ENCODE measurements around the gene SESTD1. TPM values are rescaled to one million over a fixed set of nuclear protein-coding genes. Genes with fewer than 3 reads are reported as not detected.

Gene SESTD1
- total and polyA plus RNA-seq, 4 donors: 39.2 to 159 (median 104) TPM

DNA sequence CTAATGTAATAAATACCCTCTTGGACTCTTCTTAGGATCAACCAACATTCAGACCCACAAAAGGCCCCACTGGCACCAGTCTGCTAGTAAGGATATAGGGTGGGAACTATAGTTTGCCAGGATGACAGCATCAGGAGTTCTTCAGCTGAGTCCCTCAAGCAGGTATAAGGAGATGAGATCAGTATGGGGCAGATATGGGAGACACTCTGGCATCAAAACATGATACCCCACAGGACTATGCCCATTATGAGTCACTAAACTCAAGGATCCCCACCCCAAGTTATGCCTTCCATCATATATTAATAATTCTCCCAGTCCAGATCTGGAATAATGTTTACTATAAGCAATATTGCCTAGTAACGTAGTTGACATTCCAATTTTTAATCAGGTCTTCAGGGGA, 131.6 kb downstream of the SESTD1 start:
- no peaks in the 10 kb centered on the region for H3K4me1 ChIP-seq (ENCODE audit: control insufficient read depth in 1 of 2, insufficient read depth in 2 of 2, low read length in 2 of 2)
- DNase-seq: no peak
- H3K9me3 ChIP-seq (ENCODE audit: control insufficient read depth, low read length): no peaks in the 10 kb centered on the region
- no peaks in the 10 kb centered on the region for H3K36me3 ChIP-seq (ENCODE audit: control insufficient read depth in 1 of 2, insufficient read depth in 2 of 2, low read length in 1 of 2)
- H3K27me3 ChIP-seq (ENCODE audit: control insufficient read depth in 1 of 2, insufficient read depth in 2 of 2, low read length in 1 of 2): no peaks in the 10 kb centered on the region
- intact Hi-C loops (cut with DNase I): no loop called here
- 90 to 91% methylated on average over 1 of the region's 1 CpG for WGBS, 2 donors
- H3K4me3 ChIP-seq (ENCODE audit: low read length in 2 of 2): no peak overlapping the region
- no peak for ATAC-seq (ENCODE audit: low FRiP score)
- no peak overlapping the region for H3K27ac ChIP-seq (ENCODE audit: low read depth in 1 of 2, low read length in 2 of 2)

DNA sequence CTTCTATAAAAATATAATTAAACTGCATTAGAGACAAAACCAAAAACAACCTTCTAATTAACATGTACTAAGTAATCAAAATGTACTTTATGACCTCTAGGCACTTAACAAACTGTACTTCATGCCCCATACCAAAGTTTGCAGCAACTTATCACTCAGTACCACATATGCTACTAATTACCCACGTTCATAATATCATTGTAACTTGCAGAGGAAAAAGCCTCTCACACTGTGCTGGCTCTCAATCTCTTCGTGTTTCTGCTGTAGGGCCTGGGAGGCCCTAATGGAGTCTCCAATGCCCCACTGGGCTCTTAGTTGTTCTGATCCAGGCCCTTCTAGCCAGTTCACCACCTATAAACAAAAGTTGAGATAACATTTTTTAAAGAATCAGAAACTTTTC, 132.6 kb downstream of the SESTD1 start:
- ATAC-seq (ENCODE audit: low FRiP score) (no peak), DNase-seq (no peak)
- no peaks in the 10 kb centered on the region for H3K27me3 ChIP-seq (ENCODE audit: control insufficient read depth in 1 of 2, insufficient read depth in 2 of 2, low read length in 1 of 2)
- H3K27ac ChIP-seq (ENCODE audit: low read depth in 1 of 2, low read length in 2 of 2): no peak overlapping the region
- no peaks in the 10 kb centered on the region for H3K4me1 ChIP-seq (ENCODE audit: control insufficient read depth in 1 of 2, insufficient read depth in 2 of 2, low read length in 2 of 2)
- no peaks in the 10 kb centered on the region for H3K9me3 ChIP-seq (ENCODE audit: control insufficient read depth, low read length)
- no peaks in the 10 kb centered on the region for H3K36me3 ChIP-seq (ENCODE audit: control insufficient read depth in 1 of 2, insufficient read depth in 2 of 2, low read length in 1 of 2)
- 24 to 27% methylated on average over 2 of the region's 2 CpGs for WGBS, 2 donors
- intact Hi-C loops (cut with DNase I): no loop called here
- H3K4me3 ChIP-seq (ENCODE audit: low read length in 2 of 2): no peak overlapping the region

DNA sequence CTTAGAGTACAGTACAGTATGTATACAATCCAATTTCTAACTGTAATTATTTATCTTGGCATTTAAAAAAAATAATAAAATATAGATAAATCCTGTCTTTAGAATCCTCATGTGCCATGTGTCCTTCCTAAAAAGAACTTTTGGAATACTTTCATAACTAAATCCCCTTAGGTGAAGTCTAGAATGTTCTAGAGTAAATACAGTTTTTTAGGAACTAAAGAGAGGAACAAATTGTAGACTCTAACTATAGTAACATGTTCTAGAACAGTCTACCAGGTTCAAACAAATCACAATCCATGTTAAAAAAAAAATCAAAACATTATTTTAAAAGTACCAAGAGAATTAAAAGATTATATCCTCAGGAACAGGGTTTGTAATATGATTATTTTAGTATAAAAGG, 134.1 kb downstream of the SESTD1 start:
- intact Hi-C loops (cut with DNase I): no loop called here
- ATAC-seq (ENCODE audit: low FRiP score): no peak
- Histone ChIP-seq H3K9me3 (ENCODE audit: control insufficient read depth, low read length) (no peaks in the 10 kb centered on the region), H3K36me3 (ENCODE audit: control insufficient read depth in 1 of 2, insufficient read depth in 2 of 2, low read length in 1 of 2) (peaks cover 0 to 2% of the 10 kb centered on the region in 2 donors), H3K27ac (ENCODE audit: low read depth in 1 of 2, low read length in 2 of 2) (no peak overlapping the region), H3K27me3 (ENCODE audit: control insufficient read depth in 1 of 2, insufficient read depth in 2 of 2, low read length in 1 of 2) (no peaks in the 10 kb centered on the region), H3K4me3 (ENCODE audit: low read length in 2 of 2) (no peak overlapping the region), H3K4me1 (ENCODE audit: control insufficient read depth in 1 of 2, insufficient read depth in 2 of 2, low read length in 2 of 2) (no peaks in the 10 kb centered on the region)
- no peak for DNase-seq

DNA sequence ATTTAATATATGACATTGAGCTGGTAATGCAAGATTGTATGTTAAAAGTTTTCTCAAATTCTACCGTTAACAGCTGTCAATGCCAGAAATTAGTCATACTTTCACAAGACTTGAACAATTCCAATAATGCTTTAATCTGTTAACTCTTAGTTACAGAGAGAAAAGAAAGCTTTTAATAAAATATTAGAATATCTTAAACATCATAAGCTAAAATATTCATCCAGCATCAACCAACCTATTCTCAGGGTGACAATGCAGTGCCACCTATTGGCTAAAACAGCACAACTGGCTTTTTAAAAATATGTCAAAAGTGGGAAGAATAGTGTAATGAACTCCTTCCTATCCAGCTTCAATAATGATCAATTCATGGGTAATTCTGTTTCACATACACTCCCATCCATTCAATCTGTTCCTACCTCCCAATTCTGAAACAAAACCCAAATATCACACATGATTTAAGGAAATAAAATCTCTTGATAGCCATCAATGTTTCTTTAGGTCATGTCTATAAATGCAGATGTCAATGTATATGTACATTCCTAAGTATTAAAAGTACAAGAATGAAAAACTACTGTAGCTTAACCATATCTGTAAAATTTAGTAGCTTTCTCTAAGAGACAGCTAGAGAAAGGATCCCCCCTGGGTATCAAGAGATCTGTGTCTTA, 134.9 kb downstream of the SESTD1 start:
- H3K27me3 ChIP-seq (ENCODE audit: control insufficient read depth in 1 of 2, insufficient read depth in 2 of 2, low read length in 1 of 2): no peaks in the 10 kb centered on the region

DNA sequence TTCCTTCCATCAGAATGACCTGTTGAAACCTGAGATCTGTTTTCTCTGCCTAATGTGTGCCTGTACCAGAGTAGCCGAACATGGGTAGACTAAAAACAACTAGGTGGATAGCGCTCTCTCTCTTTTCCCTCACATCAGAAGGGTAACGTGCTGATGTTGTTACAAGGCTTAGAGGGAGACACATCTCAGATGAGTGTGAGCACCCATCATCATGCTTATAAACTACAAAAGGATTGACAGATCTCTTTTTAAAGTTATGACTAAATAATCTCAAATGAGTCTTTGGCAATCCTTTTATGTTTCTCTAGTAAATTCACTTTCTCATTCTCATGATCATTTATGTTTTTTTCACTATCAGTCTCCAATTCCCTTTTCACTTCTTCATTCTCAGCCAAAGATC, 139.2 kb downstream of the SESTD1 start:
- H3K27me3 ChIP-seq (ENCODE audit: control insufficient read depth in 1 of 2, insufficient read depth in 2 of 2, low read length in 1 of 2): no peaks in the 10 kb centered on the region
- no peak overlapping the region for H3K4me3 ChIP-seq (ENCODE audit: low read length in 2 of 2)
- no peak overlapping the region for H3K27ac ChIP-seq (ENCODE audit: low read depth in 1 of 2, low read length in 2 of 2)
- H3K36me3 ChIP-seq (ENCODE audit: control insufficient read depth in 1 of 2, insufficient read depth in 2 of 2, low read length in 1 of 2): peaks cover 0 to 2% of the 10 kb centered on the region in 2 donors
- no peak for DNase-seq
- 91% methylated on average over 3 of the region's 3 CpGs for WGBS, 2 donors
- no peaks in the 10 kb centered on the region for H3K4me1 ChIP-seq (ENCODE audit: control insufficient read depth in 1 of 2, insufficient read depth in 2 of 2, low read length in 2 of 2)
- intact Hi-C loops (cut with DNase I): loop anchor here in 1 of 2 donors (10.0 kb wide), 1 partner anchor 211 kb away; no protein-coding TSS in a partner anchor
- no peaks in the 10 kb centered on the region for H3K9me3 ChIP-seq (ENCODE audit: control insufficient read depth, low read length)
- ATAC-seq (ENCODE audit: low FRiP score): no peak

More for the DNA sequence above, 134.9 kb downstream of the SESTD1 start:
- Histone ChIP-seq H3K4me3 (ENCODE audit: low read length in 2 of 2) (no peak overlapping the region), H3K27ac (ENCODE audit: low read depth in 1 of 2, low read length in 2 of 2) (no peak overlapping the region), H3K4me1 (ENCODE audit: control insufficient read depth in 1 of 2, insufficient read depth in 2 of 2, low read length in 2 of 2) (no peaks in the 10 kb centered on the region), H3K36me3 (ENCODE audit: control insufficient read depth in 1 of 2, insufficient read depth in 2 of 2, low read length in 1 of 2) (peaks cover 0 to 2% of the 10 kb centered on the region in 2 donors), H3K9me3 (ENCODE audit: control insufficient read depth, low read length) (no peaks in the 10 kb centered on the region)
- ATAC-seq (ENCODE audit: low FRiP score) (no peak), DNase-seq (no peak)
- intact Hi-C loops (cut with DNase I): loop anchor here in 1 of 2 donors (10.0 kb wide), 1 partner anchor 215 kb away; no protein-coding TSS in a partner anchor
- WGBS, 2 donors: 72 to 78% methylated on average over 1 of the region's 1 CpG

DNA sequence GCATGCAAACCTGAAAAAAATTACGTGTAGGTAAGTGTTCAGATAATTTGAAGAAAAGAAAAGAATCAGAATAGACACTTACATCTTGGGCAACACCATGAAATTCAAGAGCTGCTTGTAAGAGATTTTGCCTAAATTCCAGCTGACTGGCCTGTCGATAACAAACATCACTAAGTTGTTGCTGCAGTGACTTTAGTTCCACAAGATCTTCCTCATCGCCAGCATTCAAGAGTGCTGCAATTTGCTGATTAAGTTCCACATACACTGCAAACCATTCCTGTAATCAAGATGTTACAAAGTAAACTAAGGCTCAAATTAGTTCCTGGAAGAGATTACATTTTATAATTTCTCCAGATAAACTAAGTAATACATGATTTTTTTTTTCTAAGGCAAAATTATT, 140.3 kb downstream of the SESTD1 start:
- no peak for ATAC-seq (ENCODE audit: low FRiP score)
- Histone ChIP-seq H3K36me3 (ENCODE audit: control insufficient read depth in 1 of 2, insufficient read depth in 2 of 2, low read length in 1 of 2) (peaks cover 0 to 2% of the 10 kb centered on the region in 2 donors), H3K9me3 (ENCODE audit: control insufficient read depth, low read length) (no peaks in the 10 kb centered on the region), H3K4me3 (ENCODE audit: low read length in 2 of 2) (no peak overlapping the region), H3K27me3 (ENCODE audit: control insufficient read depth in 1 of 2, insufficient read depth in 2 of 2, low read length in 1 of 2) (no peaks in the 10 kb centered on the region), H3K4me1 (ENCODE audit: control insufficient read depth in 1 of 2, insufficient read depth in 2 of 2, low read length in 2 of 2) (no peaks in the 10 kb centered on the region), H3K27ac (ENCODE audit: low read depth in 1 of 2, low read length in 2 of 2) (no peak overlapping the region)
- WGBS, 2 donors: 84 to 85% methylated on average over 3 of the region's 3 CpGs
- intact Hi-C loops (cut with DNase I): loop anchor here in 1 of 2 donors (10.0 kb wide), 1 partner anchor 209 kb away; no protein-coding TSS in a partner anchor
- no peak for DNase-seq

DNA sequence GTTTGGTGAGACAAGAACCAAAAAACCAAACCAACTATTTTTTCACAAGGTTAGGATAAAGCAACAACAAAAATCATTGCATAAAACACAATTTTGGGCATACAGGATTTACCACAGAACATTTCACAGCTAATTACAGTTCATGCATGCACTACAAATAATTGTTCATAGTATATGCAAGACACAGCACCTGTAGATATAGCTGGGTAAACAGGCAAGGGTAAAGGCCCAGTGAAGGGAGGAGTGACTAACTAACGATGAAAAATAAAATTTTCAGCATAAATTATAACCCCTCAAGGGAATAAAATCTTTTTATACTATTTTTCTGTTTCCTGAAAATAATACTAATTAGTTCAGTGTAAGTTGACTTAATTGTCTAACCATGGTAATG, 141.4 kb downstream of the SESTD1 start:
- Histone ChIP-seq H3K4me1 (ENCODE audit: control insufficient read depth in 1 of 2, insufficient read depth in 2 of 2, low read length in 2 of 2) (no peaks in the 10 kb centered on the region), H3K36me3 (ENCODE audit: control insufficient read depth in 1 of 2, insufficient read depth in 2 of 2, low read length in 1 of 2) (peaks cover 0 to 2% of the 10 kb centered on the region in 2 donors), H3K9me3 (ENCODE audit: control insufficient read depth, low read length) (no peaks in the 10 kb centered on the region), H3K4me3 (ENCODE audit: low read length in 2 of 2) (no peak overlapping the region), H3K27ac (ENCODE audit: low read depth in 1 of 2, low read length in 2 of 2) (no peak overlapping the region), H3K27me3 (ENCODE audit: control insufficient read depth in 1 of 2, insufficient read depth in 2 of 2, low read length in 1 of 2) (no peaks in the 10 kb centered on the region)
- WGBS, 2 donors: 97 to 100% methylated on average over 1 of the region's 1 CpG
- ATAC-seq (ENCODE audit: low FRiP score): no peak
- intact Hi-C loops (cut with DNase I): loop anchor here in 1 of 2 donors (10.0 kb wide), 1 partner anchor 208 kb away; no protein-coding TSS in a partner anchor
- DNase-seq: no peak

DNA sequence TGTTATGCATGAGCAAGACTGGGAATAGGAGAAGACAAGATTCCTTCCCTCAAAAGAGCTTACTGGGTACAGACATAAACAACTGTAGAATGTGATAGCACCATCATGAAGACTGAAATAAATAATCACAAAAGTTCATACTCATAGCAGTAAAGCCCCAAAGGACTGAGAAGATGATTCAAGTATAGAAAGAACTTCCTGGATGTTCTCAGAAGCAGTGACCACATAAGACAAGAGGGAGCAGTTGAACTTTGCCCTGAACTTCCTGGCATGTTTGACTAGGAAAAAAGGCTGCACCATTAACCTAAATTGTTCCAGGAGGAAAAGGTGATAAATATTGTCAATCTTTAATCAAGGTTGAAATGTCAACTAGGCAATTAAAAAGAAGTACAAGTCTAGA, 156.9 kb downstream of the SESTD1 start:
- no peak for DNase-seq
- no peak for ATAC-seq (ENCODE audit: low FRiP score)
- H3K27me3 ChIP-seq (ENCODE audit: control insufficient read depth in 1 of 2, insufficient read depth in 2 of 2, low read length in 1 of 2): no peaks in the 10 kb centered on the region
- no peaks in the 10 kb centered on the region for H3K9me3 ChIP-seq (ENCODE audit: control insufficient read depth, low read length)
- intact Hi-C loops (cut with DNase I): loop anchor here in 1 of 2 donors (10.0 kb wide), 1 partner anchor 313 kb away; no protein-coding TSS in a partner anchor
- no peak overlapping the region for H3K27ac ChIP-seq (ENCODE audit: low read depth in 1 of 2, low read length in 2 of 2)
- H3K4me1 ChIP-seq (ENCODE audit: control insufficient read depth in 1 of 2, insufficient read depth in 2 of 2, low read length in 2 of 2): peaks cover 0 to 1% of the 10 kb centered on the region in 2 donors
- H3K36me3 ChIP-seq (ENCODE audit: control insufficient read depth in 1 of 2, insufficient read depth in 2 of 2, low read length in 1 of 2): peaks cover 5 to 7% of the 10 kb centered on the region in 2 donors
- no peak overlapping the region for H3K4me3 ChIP-seq (ENCODE audit: low read length in 2 of 2)

Data from aorta (tissue), 5 donors.